Fibroblast of gingiva (primary cell): ENCODE measurements around the gene DYNLT5.
"Not testable (repeated sequence)": the region's sequence is repeated elsewhere in the genome, so short reads cannot be mapped to it uniquely, and the experiment has no call there.

Experiments used
- DNase-seq: peaks from one replicate; pipeline ENCODE4 v3.0.0-alpha.2; 2011; ENCODE audit warnings: low read depth

The DYNLT5 gene

DNA sequence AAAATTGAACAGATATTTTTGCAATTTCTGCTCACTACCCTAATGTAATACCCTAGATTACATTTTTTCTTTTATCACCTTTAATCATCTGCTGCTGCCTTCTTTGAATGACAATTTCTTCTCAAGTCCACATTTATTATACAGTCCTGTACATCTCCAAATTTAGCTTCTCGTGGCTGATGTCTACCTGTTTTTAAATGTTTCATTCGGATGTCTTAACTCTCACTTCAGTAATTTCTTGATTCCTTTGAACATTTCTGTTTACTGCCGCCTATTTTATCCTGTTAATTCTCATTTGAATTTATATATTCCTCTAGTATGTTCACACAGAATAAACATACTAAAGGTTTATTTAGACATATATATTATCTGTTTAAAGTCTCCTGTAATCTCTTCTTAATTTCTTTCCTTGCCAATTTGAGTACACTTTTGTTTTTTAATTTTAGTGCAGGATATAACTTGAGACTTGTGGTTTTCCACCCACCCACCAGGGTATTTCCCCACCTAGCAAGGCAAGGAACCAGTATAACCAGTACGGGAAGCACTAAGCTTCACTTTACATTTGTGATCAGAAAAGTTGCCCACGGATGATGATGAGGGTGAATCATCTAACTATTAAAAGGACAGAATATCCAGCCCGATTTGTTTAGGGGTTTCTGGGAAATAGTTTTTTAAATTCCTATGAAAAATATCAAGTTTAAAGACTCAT lies 36.1 kb downstream of the DYNLT5 start:
- DNase-seq: no peak

DNA sequence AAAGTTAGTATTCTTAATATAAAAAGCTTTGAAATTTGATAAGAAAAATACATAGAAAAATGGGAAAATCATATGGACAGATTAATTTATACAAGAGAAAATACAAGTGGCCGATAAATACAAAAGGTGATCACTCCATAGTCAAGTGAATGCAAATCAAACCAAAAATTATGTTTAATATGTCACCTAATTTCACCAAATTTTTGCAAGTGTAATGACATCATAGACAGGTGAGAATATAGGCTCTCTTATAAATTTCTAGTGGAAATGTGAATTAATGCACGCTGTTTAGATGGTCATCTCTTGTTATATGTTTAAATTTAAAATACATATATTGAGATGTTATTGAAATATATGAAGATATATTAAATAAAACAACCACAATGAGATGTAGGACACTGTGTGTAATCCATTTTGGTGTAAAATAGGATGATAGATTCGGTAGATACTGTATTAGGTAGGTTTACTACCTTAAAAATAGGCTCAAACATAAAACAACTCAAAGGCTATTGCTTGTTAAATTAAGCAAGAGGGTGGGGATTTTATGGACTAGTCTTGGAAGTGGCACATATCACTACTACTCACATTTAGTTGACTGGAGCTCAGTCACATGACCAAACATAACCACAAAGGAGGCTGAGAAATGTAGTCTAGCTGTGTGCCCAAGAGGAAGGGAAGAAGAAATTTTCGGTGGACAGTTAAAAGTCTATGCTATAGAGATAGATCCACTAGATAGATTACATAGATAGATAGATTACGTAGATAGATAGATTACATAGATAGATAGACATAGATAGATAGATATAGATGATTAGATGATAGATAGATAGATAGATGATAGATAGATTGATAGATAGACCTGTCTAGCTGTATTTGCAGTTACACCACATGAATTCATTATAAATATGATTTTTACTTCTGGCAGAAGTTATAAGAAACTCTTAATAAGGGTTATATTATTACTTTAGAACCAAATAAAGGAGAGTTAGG lies 39.7 kb downstream of the DYNLT5 start:
- no peak for DNase-seq

DNA sequence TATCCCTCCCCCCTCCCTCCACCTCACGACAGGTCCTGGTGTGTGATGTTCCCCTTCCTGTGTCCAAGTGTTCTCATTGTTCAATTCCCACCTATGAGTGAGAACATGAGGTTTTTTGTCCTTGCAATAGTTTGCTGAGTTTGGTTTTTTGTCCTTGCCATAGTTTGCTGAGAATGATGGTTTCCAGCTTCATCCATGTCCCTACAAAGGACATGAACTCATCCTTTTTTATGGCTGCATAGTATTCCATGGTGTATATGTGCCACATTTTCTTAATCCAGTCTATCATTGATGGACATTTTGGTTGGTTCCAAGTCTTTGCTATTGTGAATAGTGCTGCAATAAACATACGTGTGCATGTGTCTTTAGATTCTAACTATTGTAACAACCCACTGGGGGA lies 43.6 kb downstream of the DYNLT5 start:
- not testable (repeated sequence) for DNase-seq

DNA sequence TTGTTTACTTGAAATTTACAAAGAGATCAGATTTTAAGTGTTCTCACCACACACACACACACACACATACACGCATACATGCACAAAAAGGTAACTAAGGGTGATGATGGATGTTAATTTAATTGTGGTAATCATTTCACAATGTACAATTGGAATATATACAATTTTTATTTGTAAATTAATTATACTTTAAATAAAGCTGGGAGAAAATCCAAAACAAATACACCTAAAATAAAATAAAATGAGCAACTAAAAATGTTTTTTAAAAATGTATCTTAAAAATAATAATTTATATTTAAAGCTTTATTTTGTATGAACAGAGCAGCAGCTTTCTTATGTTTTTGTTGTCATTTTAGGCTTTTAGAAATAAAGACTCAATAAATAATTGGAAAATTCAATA lies 57.0 kb downstream of the DYNLT5 start:
- no peak for DNase-seq

DNA sequence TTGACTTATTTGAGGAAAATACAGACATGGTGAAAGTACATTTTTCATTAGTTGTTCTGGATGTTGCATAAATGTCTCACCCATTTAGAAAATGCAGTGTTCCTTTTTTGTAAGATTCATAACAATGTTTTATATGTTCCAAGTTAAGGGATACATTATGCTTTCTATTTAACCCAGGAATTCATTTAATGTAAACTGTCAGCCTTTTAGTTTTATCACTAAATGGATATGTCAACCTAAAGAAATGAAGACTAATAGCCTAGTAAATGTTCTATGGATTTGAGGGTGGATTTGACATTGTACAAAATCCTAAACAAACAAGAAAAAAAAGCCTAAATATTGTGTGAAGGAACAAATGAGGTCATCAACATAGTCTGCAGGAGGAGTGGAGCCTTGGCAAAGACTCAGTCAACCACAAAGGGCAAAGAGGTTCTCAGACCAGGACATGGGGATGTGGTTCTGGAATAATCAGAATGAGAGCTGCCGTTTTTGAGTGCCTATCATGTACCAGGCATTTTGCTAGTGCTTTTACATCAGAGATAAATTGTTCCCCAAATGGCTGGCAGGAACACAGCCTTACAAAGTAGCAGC lies 57.6 kb downstream of the DYNLT5 start:
- DNase-seq: peak; percentile 48

DNA sequence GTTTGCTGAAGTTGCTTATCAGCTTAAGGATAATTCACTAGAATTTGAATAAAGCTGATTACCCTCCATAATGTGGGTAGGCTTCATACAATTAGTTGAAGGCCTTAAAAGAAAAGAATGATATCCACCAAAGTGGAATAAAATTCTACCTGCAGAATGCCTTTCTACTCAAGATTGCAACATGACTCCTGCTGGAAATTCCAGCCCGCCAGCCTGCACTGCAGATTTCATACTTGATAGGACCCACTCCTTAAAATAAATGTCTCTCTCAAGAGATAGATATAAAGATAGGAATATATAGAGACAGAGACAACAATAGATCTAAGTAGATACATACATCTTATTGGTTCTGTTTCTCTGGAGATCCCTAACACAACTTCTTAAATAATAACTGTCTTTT lies 72.5 kb downstream of the DYNLT5 start:
- DNase-seq: no peak
